ENCODE results near the gene RARA.

Gene RARA

DNA sequence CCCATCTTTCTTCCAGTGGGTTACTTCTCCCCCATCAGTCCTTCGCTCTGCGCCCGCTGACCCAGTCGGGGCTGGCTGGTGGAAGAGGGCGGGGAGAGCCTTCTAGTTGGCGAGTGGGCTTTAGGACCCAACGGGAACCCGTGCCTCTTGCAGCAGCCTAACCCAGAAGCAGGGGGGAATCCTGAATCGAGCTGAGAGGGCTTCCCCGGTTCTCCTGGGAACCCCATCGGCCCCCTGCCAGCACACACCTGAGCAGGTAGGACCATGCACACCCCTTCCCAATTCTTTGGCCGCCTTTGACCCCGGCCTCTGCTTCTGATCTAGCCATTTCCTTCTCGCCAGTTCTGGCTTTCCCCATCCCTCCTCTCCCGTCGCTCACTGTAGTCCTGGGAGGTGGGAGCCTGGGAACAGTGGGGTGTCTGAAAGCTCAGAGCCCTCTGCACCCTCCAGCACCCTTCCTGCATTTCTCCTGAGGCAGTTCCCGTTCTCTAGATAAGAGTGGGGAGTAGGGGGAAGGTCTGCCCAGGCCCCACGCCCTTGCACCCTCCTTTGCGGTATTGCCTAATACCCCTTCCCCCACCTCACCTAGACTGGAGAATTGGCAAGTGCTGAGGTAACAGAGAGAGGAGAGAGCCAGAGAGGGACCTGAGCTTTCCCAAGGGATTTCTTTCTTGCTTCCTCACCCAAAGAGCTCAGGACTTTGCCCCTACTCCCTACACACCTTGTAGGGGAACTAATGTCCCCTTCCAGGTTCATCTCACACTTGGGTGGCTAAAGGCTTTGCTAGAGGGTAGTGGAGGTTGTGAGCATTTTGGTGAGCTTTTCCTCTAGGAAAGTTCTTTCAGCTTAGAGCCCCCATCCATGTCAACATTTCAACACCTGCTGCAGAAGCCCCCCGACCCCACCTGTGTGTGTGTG is at the start of gene RARA:
Gene RARA, plus strand, starts transcription at position 150 of the 918 bp plus-strand sequence. CDS start 22,039 bp downstream, outside the sequence.
- no peak for DNase-seq

DNA sequence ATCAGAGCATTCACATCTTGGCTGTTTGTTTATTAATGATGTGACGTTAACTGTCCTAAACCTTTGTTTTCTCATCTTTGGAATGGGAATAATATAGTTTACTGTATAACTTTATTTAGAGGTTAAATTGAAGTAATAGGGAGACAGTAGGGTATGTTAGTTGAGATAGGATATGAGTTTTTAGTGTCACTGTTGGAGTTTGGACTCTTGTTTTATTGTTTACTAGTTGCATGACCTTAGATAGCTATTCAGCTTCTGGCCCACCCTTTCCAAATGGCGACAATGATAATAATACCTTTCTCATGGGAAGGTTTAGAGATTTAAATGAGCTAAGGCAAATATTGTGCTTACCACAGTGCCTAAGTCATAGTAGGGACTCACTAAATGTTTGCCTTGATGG is 49.5 kb upstream of the RARA start:
- DNase-seq = no peak

GRCh38 chr17:40260528-40260927 is 48.5 kb upstream of the RARA start:
- DNase-seq = no peak

DNA sequence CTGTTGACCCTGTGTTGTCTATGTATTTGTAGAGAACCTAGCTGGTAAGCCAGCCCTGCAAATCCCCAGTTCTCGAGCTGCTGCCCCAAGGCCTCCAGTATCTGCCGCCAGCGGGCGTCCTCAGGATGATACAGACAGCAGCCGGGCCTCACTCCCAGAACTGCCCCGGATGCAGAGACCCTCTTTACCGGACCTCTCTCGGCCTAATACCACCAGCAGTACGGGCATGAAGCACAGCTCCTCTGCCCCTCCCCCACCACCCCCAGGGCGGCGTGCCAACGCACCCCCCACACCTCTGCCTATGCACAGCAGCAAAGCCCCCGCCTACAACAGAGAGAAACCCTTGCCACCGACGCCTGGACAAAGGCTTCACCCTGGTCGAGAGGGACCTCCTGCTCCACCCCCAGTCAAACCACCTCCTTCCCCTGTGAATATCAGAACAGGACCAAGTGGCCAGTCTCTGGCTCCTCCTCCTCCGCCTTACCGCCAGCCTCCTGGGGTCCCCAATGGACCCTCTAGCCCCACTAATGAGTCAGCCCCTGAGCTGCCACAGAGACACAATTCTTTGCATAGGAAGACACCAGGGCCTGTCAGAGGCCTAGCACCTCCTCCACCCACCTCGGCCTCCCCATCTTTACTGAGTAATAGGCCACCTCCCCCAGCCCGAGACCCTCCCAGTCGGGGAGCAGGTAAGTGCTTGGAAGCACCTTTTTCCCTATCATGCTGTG is 44.4 kb upstream of the RARA start:
- DNase-seq = no peak

DNA sequence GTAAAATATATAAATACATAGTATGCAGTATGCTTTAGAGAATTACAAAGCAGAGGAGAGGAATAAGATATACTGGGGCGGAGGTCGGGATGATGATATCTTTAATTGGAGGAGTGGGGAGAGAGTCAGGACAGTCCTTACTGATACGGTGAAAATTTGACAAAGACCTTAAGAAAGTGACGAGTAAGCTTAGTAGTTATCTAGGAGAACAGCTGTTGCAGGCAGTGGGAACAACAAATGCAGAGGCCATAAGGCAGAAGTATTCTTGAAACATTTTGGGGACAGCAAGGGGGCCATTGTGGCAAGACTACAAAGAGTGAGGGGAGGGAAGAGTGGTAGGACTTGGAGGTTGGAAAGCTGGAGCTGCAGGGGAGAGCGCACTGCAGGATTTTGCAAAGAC is 43.6 kb upstream of the RARA start:
- DNase-seq = no peak

DNA sequence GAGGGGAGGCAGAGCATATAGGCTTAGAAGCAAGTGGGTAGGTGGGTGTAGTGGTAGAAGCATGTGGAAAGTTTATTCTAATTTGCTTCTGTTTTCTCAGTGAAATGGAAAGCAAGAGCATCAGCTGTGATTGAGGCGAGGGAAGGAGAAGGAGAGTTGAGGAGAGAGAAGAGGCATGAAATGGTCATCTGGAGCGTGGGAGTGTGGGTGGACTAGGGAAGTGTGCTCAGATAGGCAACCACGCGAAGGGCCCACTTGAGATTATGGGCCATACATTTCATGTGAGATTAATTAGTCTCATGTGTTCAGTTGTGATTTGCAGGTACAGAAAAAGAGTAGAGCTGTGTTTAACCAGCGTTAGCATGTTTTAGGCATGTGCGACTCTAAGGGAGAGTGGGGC is 42.1 kb upstream of the RARA start:
- DNase-seq = no peak

GRCh38 chr17:40268141-40268712 is 40.8 kb upstream of the RARA start:
- no peak for DNase-seq

GRCh38 chr17:40278414-40278813 is 30.6 kb upstream of the RARA start:
- no peak for DNase-seq

DNA sequence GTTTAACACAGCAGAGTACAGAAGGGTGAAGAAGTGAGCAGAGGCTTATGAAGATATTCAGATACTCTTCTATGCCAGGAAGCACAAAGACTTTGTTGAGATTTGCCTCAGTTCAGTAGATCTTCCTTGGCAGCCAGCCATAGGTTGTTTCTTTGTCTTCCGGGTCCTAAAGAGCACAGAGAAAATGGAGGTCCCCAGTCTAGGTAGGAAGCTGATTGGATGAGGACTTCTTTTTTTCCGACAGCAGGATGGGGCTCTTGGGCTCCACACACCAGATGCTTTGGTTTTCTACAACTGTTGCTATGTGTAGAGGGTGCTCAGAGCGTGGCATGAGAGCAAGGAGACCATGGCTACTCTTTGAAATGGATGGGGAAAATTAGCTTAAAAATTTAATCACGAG is 29.6 kb upstream of the RARA start:
- DNase-seq = no peak

- DNase-seq = no peak
These were observed 27.3 kb upstream of the RARA start for GRCh38 chr17:40281663-40282062.

- DNase-seq = peak; percentile 50
These were observed 25.3 kb upstream of the RARA start for GRCh38 chr17:40283662-40284061.

GRCh38 chr17:40284085-40284713 is 24.8 kb upstream of the RARA start:
- no peak for DNase-seq

- no peak for DNase-seq
These were observed 22.5 kb upstream of the RARA start for GRCh38 chr17:40286473-40286872.

- no peak for DNase-seq
These were observed 21.9 kb upstream of the RARA start for GRCh38 chr17:40287159-40287493.

DNA sequence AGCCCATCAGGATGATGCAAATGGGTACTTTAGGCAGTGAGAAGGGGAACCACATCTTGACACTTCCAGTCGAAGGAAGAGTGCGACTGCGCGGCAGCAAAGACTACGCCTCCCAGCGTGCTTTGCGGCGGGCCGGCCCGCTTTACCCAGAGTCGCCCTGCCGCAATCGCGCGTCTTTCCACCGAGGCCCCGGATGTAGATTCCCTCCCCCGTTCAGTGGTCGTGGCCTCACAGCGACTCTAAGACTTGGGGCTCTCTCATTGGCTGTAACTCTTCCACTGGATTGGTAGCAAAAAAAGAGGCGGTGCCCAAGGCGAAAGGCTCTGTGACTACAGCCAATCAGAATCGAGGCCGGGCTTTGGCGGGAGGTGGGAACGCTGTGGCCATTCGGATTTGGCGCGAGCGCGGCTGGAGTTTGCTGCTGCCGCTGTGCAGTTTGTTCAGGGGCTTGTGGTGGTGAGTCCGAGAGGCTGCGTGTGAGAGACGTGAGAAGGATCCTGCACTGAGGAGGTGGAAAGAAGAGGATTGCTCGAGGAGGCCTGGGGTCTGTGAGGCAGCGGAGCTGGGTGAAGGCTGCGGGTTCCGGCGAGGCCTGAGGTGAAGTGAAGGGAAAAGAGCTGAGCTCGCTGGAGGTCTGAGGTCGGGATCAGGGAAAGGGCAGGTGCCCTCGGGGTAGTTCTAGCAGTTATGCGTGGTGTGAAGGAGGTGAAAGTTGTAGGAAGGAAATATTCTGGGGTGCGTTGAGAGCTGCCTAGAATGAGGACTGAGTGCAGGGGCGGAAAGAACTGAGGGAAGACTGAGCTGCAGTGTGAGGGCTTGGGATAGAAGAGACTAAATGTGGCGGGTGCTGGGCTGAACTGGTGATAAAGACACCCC is 21.2 kb upstream of the RARA start, which contains the start of gene CDC6:
Gene CDC6, plus strand, starts transcription at position 386 of the 876 bp plus-strand sequence. CDS start 1,542 bp downstream, outside the sequence.
- peak; percentile 99 for DNase-seq

GRCh38 chr17:40290629-40291280 is 18.2 kb upstream of the RARA start:
- peak; percentile 62 for DNase-seq

- no peak for DNase-seq
These were observed 17.7 kb upstream of the RARA start for GRCh38 chr17:40291281-40291664.

DNA sequence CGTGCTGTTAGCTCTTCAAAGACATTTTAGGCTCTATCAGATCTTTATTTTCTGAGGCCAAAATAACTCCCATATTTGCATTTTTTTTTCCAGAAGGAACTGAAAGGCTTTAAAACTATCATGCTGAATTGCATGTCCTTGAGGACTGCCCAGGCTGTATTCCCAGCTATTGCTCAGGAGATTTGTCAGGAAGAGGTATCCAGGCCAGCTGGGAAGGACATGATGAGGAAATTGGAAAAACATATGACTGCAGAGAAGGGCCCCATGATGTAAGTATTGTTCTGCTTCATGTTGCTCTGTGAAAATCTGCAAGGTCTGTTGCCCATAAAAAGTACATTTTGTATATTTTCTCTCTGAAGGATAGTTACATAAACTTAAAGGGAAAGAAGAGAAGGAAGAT is 15.6 kb upstream of the RARA start:
- no peak for DNase-seq

- no peak for DNase-seq
These were observed 13.2 kb upstream of the RARA start for GRCh38 chr17:40295488-40296436.

DNA sequence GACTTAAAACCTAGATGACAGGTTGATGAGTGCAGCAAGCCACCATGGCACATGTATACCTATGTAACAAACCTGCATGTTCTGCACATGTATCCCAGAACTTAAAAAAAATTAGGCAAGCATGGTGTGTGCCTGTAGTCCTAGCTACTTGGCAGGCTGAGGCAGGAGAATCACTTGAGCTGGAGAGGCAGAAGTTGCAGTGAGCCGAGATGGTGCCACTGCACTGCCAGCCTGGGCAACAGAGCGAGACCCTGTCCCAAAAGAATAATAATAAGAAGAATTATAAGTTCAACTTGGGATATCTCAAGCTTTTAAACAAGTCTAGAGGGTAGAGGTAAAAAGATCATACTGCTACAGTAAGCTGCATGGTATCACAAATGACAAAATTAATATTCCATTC is 11.5 kb upstream of the RARA start:
- DNase-seq = no peak

DNA sequence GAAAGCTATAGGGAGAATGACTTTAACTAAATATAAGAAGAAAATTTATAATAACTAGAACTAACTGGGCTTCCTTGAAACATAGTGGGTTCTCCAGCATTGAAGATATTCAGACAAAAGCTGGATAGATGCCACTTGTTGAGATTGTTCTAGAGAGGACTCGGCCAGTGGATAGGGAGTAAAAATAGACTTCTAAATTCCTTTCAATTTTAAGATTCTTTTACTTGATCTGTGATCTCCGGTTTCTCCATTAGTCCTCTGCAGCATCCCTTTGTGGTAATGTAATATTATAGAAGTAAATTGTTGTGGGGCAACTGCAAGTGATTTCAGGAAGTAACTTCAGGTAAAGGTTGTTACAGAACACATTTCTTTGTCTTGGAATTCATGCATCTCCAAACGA is 10.3 kb upstream of the RARA start:
- DNase-seq = no peak
